Measurements from ENCODE around the gene FAM171A1.
"Not testable (repeated sequence)": the region's sequence is repeated elsewhere in the genome, so short reads cannot be mapped to it uniquely, and the experiment has no call there.

Gene FAM171A1

DNA sequence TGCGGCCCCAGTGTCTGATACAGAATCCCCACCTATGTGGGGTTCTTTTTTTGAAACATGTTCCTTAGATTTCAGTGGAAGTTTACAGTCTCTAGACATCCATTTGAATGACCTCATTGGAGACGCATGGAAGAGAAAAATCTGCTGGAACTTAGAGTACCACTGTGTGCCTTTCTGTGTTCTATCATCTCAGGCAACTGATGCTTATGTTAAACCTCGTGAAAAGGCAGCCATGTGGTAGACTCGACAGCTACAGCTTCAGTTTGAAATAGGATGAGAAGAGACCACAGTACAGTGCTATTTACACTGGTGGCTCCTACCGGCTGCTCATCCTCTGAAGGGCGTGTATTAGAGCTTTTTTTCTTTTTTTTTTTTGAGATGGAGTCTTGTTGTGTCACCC, 74.4 kb downstream of the FAM171A1 start:
- Histone ChIP-seq H3K27me3 (replicated peaks; ENCODE audit: control insufficient read depth, insufficient read depth, low read length, poor library complexity, severe bottlenecking) (no peaks in the 10 kb centered on the region), H3K4me3 (ENCODE audit: insufficient read depth, low read depth, low read length, poor library complexity, severe bottlenecking) (no peak overlapping the region), H3K36me3 (ENCODE audit: control insufficient read depth, insufficient read depth, low read length) (no peaks in the 10 kb centered on the region), H3K27ac (ENCODE audit: insufficient read depth, low read length, poor library complexity, severe bottlenecking) (no peak overlapping the region), H3K4me1 (ENCODE audit: control insufficient read depth, insufficient read depth, low read length, poor library complexity, severe bottlenecking) (no peaks in the 10 kb centered on the region), H3K9me3 (ENCODE audit: control insufficient read depth, low read length) (no peaks in the 10 kb centered on the region)
- DNase-seq, result no peak

GRCh38 chr10:15295537-15296325, 75.4 kb downstream of the FAM171A1 start:
- DNase-seq, result no peak
- Histone ChIP-seq H3K9me3 (ENCODE audit: control insufficient read depth, low read length) (no peaks in the 10 kb centered on the region), H3K27me3 (replicated peaks; ENCODE audit: control insufficient read depth, insufficient read depth, low read length, poor library complexity, severe bottlenecking) (no peaks in the 10 kb centered on the region)

DNA sequence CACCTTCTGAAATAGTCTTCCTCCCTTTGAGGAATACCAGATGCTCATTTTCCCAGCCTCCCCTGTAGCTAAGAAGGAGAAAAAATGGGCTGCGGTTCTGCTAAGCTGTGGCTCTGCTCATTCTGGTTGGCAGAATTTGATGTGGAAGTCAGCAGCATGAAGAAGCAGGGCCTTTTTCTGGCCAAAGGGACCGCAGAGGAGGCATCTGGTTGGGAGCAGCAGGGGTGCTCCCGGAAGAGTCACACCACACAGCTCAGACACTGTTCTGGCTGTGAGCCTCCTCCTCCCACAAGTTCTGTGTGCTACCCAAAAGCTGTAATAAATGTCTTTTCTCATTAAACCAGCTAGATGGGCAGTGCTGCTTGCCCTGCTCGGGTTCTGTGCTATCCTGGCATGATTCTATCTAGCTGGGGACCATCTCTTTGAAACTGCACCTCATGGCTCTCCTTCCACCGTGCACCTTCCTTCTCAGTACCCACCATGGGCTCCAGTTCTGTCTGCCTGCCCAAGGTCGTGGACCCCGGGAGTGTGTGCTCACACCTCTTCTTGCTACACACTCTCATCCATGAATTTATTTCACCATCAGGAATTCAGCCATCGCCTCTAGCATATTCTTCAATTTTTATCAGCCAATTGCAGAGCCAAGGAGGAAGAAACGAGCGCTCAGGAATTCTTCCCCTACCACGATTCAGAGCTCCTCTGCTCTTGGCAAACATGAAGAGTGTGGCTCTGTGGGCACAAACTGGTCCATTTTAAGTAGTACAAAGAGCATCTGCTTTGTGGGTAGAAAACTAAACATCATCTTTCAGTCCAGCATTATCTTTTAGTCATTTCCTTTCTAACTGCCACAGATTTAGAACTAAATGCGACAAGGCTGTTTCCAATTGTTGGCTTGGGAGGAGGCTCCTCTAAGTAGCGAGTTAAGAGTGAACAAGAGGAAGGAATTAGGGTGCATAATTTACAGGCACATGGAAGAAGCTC, 76.9 kb downstream of the FAM171A1 start:
- Histone ChIP-seq H3K27ac (ENCODE audit: insufficient read depth, low read length, poor library complexity, severe bottlenecking) (no peak overlapping the region), H3K36me3 (ENCODE audit: control insufficient read depth, insufficient read depth, low read length) (no peaks in the 10 kb centered on the region), H3K27me3 (replicated peaks; ENCODE audit: control insufficient read depth, insufficient read depth, low read length, poor library complexity, severe bottlenecking) (no peaks in the 10 kb centered on the region), H3K4me3 (ENCODE audit: insufficient read depth, low read depth, low read length, poor library complexity, severe bottlenecking) (no peak overlapping the region), H3K4me1 (ENCODE audit: control insufficient read depth, insufficient read depth, low read length, poor library complexity, severe bottlenecking) (no peaks in the 10 kb centered on the region), H3K9me3 (ENCODE audit: control insufficient read depth, low read length) (no peaks in the 10 kb centered on the region)
- no peak for DNase-seq

More at GRCh38 chr10:15295537-15296325, 75.4 kb downstream of the FAM171A1 start:
- H3K36me3 ChIP-seq (ENCODE audit: control insufficient read depth, insufficient read depth, low read length), result no peaks in the 10 kb centered on the region
- no peaks in the 10 kb centered on the region for H3K4me1 ChIP-seq (ENCODE audit: control insufficient read depth, insufficient read depth, low read length, poor library complexity, severe bottlenecking)
- H3K4me3 ChIP-seq (ENCODE audit: insufficient read depth, low read depth, low read length, poor library complexity, severe bottlenecking), result no peak overlapping the region
- no peak overlapping the region for H3K27ac ChIP-seq (ENCODE audit: insufficient read depth, low read length, poor library complexity, severe bottlenecking)

- Histone ChIP-seq H3K4me1 (ENCODE audit: control insufficient read depth, insufficient read depth, low read length, poor library complexity, severe bottlenecking) (no peaks in the 10 kb centered on the region), H3K27me3 (replicated peaks; ENCODE audit: control insufficient read depth, insufficient read depth, low read length, poor library complexity, severe bottlenecking) (no peaks in the 10 kb centered on the region), H3K9me3 (ENCODE audit: control insufficient read depth, low read length) (no peaks in the 10 kb centered on the region), H3K36me3 (ENCODE audit: control insufficient read depth, insufficient read depth, low read length) (no peaks in the 10 kb centered on the region), H3K4me3 (ENCODE audit: insufficient read depth, low read depth, low read length, poor library complexity, severe bottlenecking) (no peak overlapping the region), H3K27ac (ENCODE audit: insufficient read depth, low read length, poor library complexity, severe bottlenecking) (no peak overlapping the region)
- DNase-seq, result no peak
Measured at GRCh38 chr10:15290671-15291070, 80.4 kb downstream of the FAM171A1 start.

DNA sequence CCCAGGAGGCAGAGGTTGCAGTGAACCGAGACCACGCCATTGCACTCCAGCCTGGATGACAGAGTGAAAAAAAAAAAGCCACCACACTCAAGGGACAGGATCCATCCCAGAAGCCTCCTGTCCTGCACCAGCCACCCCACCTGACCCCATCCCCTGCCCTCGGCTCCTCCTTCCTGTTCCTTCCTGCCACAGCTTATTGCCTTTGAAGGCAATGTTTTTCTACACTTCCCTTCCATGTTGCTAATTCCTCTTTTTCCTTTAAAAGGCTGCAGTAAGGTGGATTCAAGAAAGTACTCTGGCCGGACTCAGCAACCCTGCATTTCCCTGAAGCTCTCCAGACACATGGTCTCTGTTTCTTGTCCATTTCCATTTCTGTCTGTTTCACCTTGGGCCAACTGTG, 80.9 kb downstream of the FAM171A1 start:
- H3K27ac ChIP-seq (ENCODE audit: insufficient read depth, low read length, poor library complexity, severe bottlenecking), result no peak overlapping the region
- no peak overlapping the region for H3K4me3 ChIP-seq (ENCODE audit: insufficient read depth, low read depth, low read length, poor library complexity, severe bottlenecking)
- no peak for DNase-seq
- H3K27me3 ChIP-seq (replicated peaks; ENCODE audit: control insufficient read depth, insufficient read depth, low read length, poor library complexity, severe bottlenecking), result no peaks in the 10 kb centered on the region
- H3K9me3 ChIP-seq (ENCODE audit: control insufficient read depth, low read length), result no peaks in the 10 kb centered on the region
- H3K4me1 ChIP-seq (ENCODE audit: control insufficient read depth, insufficient read depth, low read length, poor library complexity, severe bottlenecking), result no peaks in the 10 kb centered on the region
- H3K36me3 ChIP-seq (ENCODE audit: control insufficient read depth, insufficient read depth, low read length), result no peaks in the 10 kb centered on the region

DNA sequence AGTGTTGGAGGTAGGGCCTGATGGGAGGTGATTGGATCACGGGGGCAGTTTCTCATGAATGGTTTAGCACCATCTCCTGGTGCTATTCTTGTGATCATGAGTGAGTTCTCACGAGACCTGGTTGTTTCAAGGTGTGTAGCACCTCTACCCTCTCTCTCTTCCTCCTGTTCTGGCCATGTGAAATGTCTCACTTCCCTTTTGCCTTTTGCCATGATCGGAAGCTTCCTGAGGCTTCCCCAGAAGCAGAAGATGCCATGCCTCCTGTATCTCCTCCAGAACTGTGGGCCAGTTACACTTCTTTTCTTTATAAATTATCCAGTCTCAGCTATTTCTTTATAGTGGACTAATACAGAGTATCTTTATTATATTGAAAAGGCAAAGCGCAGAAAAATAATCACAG, 90.1 kb downstream of the FAM171A1 start:
- Histone ChIP-seq H3K9me3 (ENCODE audit: control insufficient read depth, low read length) (no peaks in the 10 kb centered on the region), H3K4me1 (ENCODE audit: control insufficient read depth, insufficient read depth, low read length, poor library complexity, severe bottlenecking) (no peaks in the 10 kb centered on the region), H3K4me3 (ENCODE audit: insufficient read depth, low read depth, low read length, poor library complexity, severe bottlenecking) (no peak overlapping the region), H3K27ac (ENCODE audit: insufficient read depth, low read length, poor library complexity, severe bottlenecking) (no peak overlapping the region), H3K27me3 (replicated peaks; ENCODE audit: control insufficient read depth, insufficient read depth, low read length, poor library complexity, severe bottlenecking) (no peaks in the 10 kb centered on the region), H3K36me3 (ENCODE audit: control insufficient read depth, insufficient read depth, low read length) (no peaks in the 10 kb centered on the region)
- no peak for DNase-seq

- Histone ChIP-seq H3K4me1 (ENCODE audit: control insufficient read depth, insufficient read depth, low read length, poor library complexity, severe bottlenecking) (no peaks in the 10 kb centered on the region), H3K9me3 (ENCODE audit: control insufficient read depth, low read length) (no peaks in the 10 kb centered on the region), H3K36me3 (ENCODE audit: control insufficient read depth, insufficient read depth, low read length) (no peaks in the 10 kb centered on the region), H3K4me3 (ENCODE audit: insufficient read depth, low read depth, low read length, poor library complexity, severe bottlenecking) (no peak overlapping the region), H3K27ac (ENCODE audit: insufficient read depth, low read length, poor library complexity, severe bottlenecking) (no peak overlapping the region), H3K27me3 (replicated peaks; ENCODE audit: control insufficient read depth, insufficient read depth, low read length, poor library complexity, severe bottlenecking) (no peaks in the 10 kb centered on the region)
- no peak for DNase-seq
Measured at GRCh38 chr10:15280462-15280861, 90.6 kb downstream of the FAM171A1 start.

- Histone ChIP-seq H3K4me3 (ENCODE audit: insufficient read depth, low read depth, low read length, poor library complexity, severe bottlenecking) (no peak overlapping the region), H3K9me3 (ENCODE audit: control insufficient read depth, low read length) (no peaks in the 10 kb centered on the region), H3K36me3 (ENCODE audit: control insufficient read depth, insufficient read depth, low read length) (no peaks in the 10 kb centered on the region), H3K27me3 (replicated peaks; ENCODE audit: control insufficient read depth, insufficient read depth, low read length, poor library complexity, severe bottlenecking) (no peaks in the 10 kb centered on the region), H3K4me1 (ENCODE audit: control insufficient read depth, insufficient read depth, low read length, poor library complexity, severe bottlenecking) (no peaks in the 10 kb centered on the region), H3K27ac (ENCODE audit: insufficient read depth, low read length, poor library complexity, severe bottlenecking) (no peak overlapping the region)
- DNase-seq, result no peak
Measured at GRCh38 chr10:15279236-15279635, 91.9 kb downstream of the FAM171A1 start.

- Histone ChIP-seq H3K27me3 (replicated peaks; ENCODE audit: control insufficient read depth, insufficient read depth, low read length, poor library complexity, severe bottlenecking) (no peaks in the 10 kb centered on the region), H3K4me1 (ENCODE audit: control insufficient read depth, insufficient read depth, low read length, poor library complexity, severe bottlenecking) (no peaks in the 10 kb centered on the region), H3K4me3 (ENCODE audit: insufficient read depth, low read depth, low read length, poor library complexity, severe bottlenecking) (no peak overlapping the region), H3K9me3 (ENCODE audit: control insufficient read depth, low read length) (no peaks in the 10 kb centered on the region), H3K27ac (ENCODE audit: insufficient read depth, low read length, poor library complexity, severe bottlenecking) (no peak overlapping the region), H3K36me3 (ENCODE audit: control insufficient read depth, insufficient read depth, low read length) (no peaks in the 10 kb centered on the region)
- DNase-seq, result no peak
Measured at GRCh38 chr10:15278786-15279185, 92.3 kb downstream of the FAM171A1 start.

GRCh38 chr10:15276039-15276438, 95.0 kb downstream of the FAM171A1 start:
- not testable (repeated sequence) for H3K4me3 ChIP-seq (ENCODE audit: insufficient read depth, low read depth, low read length, poor library complexity, severe bottlenecking); H3K4me1 ChIP-seq (ENCODE audit: control insufficient read depth, insufficient read depth, low read length, poor library complexity, severe bottlenecking); H3K27me3 ChIP-seq (replicated peaks; ENCODE audit: control insufficient read depth, insufficient read depth, low read length, poor library complexity, severe bottlenecking); H3K36me3 ChIP-seq (ENCODE audit: control insufficient read depth, insufficient read depth, low read length); H3K27ac ChIP-seq (ENCODE audit: insufficient read depth, low read length, poor library complexity, severe bottlenecking); H3K9me3 ChIP-seq (ENCODE audit: control insufficient read depth, low read length); DNase-seq
